Fibroblast of the aortic adventitia (primary cell): ENCODE results near the gene GNS. TPM values are rescaled to one million over a fixed set of nuclear protein-coding genes. Genes with fewer than 3 reads are reported as not detected.

Source experiments
- DNase-seq: peaks from one replicate; pipeline ENCODE4 v3.0.0-alpha.2; 2010; ENCODE audit warnings: low read depth
- H3K4me3 ChIP-seq: 2 replicates; pipeline ENCODE4 v1.5.1; 2011; ENCODE audit warnings: low read depth, mild to moderate bottlenecking, control low read depth, low read length, moderate library complexity
- total RNA-seq: library from RNA; depleted of rRNA; stranded (reverse); fragments of >200 nt; gene quantifications from 2 replicates; pipeline ENCODE4 v1.2.3, GENCODE V29; 2012; ENCODE audit warnings: low replicate concordance
- TF ChIP-seq, protein P1 (sequence below): IDR thresholded peaks from 2 replicates; pipeline ENCODE4 v1.5.1; 2011; ENCODE audit warnings: mild to moderate bottlenecking, low read length, control low read depth, inconsistent platforms; ENCODE audit not compliant: insufficient read depth

GNS gene
- total RNA-seq, 1 donor = 162 TPM

DNA sequence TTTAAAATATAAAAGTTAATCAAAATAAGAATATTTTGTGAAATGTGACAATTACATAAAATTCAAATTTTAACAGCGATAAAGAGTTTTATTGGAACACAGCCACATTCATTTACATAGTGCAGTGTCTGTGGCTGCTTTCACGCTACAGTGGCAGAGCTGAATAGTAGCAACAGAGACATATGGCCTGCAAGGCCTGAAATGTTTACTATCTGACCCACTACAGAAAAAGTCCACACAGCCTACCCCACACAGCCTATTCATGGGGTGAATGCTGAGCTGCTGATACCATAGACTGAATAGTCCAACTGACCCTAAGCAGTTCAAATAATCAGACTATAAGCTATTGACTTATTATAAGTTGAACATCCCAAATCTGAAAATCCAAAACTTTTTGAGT is 13.2 kb downstream of the GNS start:
- no peak for DNase-seq
- TF ChIP-seq, protein P1, sequence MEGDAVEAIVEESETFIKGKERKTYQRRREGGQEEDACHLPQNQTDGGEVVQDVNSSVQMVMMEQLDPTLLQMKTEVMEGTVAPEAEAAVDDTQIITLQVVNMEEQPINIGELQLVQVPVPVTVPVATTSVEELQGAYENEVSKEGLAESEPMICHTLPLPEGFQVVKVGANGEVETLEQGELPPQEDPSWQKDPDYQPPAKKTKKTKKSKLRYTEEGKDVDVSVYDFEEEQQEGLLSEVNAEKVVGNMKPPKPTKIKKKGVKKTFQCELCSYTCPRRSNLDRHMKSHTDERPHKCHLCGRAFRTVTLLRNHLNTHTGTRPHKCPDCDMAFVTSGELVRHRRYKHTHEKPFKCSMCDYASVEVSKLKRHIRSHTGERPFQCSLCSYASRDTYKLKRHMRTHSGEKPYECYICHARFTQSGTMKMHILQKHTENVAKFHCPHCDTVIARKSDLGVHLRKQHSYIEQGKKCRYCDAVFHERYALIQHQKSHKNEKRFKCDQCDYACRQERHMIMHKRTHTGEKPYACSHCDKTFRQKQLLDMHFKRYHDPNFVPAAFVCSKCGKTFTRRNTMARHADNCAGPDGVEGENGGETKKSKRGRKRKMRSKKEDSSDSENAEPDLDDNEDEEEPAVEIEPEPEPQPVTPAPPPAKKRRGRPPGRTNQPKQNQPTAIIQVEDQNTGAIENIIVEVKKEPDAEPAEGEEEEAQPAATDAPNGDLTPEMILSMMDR = no peak
- H3K4me3 ChIP-seq = no peak overlapping the region

DNA sequence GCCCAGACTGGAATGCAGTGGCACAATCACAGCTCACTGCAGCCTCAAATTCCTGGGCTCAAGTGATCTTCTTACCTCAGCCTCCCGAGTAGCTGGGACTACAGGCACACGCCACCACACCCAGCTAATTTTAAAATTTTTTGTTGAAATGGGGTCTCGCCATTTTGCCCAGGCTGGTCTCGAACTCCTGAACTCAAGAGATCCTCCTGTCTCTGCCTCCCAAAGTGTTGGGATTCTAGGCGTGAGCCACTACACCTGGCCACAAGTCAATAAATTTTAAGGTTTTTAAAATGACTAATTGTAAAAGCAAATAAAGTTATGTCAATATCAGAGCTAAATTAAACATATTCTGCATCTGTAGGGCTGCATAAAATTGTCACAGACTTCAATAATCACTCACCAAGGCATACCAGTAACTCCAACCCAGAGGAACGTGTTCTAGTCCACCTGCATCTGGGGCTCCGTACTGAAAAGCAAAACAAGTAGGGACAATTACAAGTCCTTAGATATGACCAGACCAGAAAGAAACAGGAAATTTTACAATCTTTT is 13.9 kb downstream of the GNS start:
- TF ChIP-seq, protein P1 = no peak
- no peak overlapping the region for H3K4me3 ChIP-seq
- no peak for DNase-seq

DNA sequence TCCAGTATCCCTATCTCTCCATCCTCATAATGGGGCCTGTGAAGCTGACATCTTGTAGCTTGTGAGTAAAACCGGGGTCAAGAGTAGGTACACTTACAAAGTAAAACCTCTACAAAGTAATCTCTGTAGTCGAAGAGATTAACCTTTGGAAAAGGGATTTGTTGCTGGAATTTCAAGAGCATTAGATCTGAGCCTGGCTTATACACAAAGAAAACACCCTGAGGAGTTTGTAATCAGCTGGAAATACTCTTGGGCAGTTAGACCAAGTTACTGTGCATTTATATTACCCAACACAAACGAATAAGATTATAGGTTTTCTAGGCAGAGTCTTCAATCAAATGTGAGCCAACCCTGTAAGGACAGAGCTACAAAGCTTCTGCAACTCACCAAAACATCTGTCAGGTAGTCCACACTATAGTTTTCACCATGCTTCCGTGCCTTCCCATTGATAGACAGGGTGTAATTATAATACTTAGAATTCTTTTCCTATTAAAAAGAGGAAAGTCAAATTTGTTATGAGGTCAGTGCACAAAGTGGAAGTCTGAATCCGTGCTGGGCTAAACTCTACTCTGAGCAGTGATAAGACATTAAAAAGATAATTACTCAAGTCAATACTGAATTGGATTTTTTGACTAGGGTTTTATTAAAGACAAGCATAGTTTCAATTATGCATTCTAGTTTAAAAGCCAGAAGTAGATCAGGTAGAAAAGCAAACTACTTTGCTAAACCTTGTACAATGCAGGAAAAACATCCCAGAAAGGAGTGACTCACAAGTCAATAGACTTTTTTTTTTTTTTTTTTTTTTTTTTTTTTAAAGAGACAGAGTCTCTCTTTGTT is 14.6 kb downstream of the GNS start:
- no peak overlapping the region for H3K4me3 ChIP-seq
- peak; percentile 41 for DNase-seq
- TF ChIP-seq, protein P1 = no peak

DNA sequence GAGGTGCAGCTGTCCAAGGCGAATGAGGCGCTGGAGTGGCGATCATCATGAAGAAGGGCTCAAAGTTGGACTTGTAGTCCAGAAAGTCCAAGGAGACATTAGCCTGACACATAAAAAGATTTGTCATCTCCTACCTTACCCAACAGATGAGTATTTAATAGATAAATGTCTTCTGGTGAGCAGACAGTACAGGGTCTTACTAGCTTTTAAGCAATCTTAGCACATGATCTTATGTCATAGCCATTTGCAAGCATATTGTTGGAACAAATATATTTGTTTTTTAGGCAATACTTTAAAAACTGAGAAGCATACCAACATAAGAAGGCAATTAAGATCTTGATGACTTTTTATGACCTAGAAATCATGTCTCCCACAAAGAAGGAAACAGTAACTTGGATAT is 16.0 kb downstream of the GNS start:
- H3K4me3 ChIP-seq = no peak overlapping the region
- TF ChIP-seq, protein P1 = no peak

DNA sequence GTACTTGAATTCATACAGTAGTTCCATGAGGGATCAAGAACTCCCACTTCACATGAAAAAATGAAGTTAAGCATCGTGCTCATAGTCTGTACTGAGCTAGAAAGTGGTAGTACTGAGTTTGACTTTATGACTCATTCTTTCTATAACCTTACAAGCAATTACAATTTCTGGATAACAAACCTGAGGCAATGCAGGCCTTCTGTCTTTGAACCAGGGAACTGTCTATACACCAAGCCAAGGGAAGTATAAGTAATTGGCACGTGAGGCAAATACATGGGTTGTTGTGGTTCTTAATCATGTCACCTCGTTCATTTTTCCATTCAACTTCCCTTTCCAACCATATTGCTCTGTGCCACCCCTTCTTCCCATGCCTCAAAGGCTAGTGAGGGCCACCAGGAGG is 16.8 kb downstream of the GNS start:
- no peak overlapping the region for H3K4me3 ChIP-seq
- DNase-seq = no peak
- TF ChIP-seq, protein P1 = no peak

More for the DNA sequence above, 16.0 kb downstream of the GNS start:
- DNase-seq = no peak

DNA sequence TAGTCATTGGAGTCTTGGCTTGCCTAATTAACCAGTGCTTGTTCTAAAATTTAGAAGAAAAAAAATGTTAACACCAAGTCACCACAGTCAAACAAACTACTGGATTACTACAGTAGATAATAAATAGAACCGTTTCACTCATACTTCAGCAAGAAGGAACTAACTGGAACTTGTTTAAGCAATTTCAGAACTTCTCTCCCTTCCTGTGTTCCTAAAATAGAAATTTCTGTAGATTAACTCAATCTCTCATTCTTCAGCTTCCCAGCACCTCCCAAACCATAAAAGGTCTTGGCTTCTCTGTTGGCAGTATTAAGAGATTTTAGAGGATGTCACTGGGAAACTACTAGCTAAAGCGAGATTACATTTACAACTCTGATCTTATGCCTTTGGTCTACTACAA is 18.6 kb downstream of the GNS start:
- DNase-seq = peak; percentile 9
- H3K4me3 ChIP-seq = no peak overlapping the region
- TF ChIP-seq, protein P1 = no peak
